IPS-NIHi7 (cell line): ENCODE measurements around the gene POLR1A.

ENCODE experiments used
- DNase-seq: peaks from one replicate; pipeline ENCODE4 v3.0.0; 2012; ENCODE audit warnings: mixed read lengths; ENCODE audit errors: extremely low spot score

The POLR1A gene

DNA sequence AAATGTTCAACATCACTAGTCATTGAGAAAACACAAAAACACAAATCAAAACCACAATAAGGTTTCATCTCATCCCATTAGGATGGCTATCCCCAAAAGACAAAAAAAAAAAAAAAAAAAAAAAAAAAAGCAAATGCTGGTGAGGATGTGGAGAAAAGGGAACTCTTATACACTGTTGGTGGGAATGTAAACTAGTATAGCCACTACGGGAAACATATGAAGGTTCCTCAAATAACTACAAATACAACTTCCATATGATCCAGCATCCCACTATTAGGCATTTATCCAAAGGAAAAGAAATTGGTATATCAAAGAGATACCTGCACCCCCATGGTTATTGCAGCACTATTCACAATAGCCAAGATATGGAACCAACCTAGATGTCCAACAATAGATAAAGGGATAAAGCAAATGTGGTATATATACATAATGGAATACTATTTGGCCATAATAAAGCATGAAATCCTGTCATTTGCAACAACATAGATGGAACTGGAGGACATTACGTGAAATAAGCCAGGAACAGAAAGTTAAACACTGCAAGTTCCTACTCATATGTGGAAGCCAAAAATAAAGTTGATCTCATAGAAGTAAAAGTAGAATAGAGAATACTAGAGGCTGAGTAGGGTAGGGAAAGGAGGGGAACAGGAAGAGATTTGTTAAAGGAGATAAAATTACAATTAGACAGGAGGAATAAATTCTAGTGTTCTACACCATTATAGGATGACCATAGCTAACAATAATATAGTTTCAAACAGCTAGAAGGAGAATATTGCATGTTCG lies 8.4 kb downstream of the POLR1A start:
- DNase-seq: no peak

DNA sequence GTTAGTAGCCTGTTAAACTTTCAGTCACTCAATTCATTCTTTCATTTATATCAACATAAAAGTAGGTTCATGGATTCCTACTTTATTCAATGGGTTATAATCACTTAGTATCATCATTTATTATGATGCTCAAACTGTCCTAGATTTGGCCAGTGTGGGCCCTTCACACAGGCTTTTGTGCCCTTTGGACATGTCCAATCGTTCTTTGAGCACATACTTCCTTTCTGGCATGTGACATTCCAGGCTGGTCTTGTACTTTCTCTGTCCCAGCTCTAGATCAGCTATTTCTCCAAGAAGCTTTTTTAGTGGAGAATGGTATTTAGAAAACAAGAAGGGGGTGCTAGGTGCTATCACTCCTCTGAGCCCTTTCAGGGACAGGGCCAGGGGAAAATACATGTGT lies 11.5 kb downstream of the POLR1A start:
- DNase-seq: no peak

DNA sequence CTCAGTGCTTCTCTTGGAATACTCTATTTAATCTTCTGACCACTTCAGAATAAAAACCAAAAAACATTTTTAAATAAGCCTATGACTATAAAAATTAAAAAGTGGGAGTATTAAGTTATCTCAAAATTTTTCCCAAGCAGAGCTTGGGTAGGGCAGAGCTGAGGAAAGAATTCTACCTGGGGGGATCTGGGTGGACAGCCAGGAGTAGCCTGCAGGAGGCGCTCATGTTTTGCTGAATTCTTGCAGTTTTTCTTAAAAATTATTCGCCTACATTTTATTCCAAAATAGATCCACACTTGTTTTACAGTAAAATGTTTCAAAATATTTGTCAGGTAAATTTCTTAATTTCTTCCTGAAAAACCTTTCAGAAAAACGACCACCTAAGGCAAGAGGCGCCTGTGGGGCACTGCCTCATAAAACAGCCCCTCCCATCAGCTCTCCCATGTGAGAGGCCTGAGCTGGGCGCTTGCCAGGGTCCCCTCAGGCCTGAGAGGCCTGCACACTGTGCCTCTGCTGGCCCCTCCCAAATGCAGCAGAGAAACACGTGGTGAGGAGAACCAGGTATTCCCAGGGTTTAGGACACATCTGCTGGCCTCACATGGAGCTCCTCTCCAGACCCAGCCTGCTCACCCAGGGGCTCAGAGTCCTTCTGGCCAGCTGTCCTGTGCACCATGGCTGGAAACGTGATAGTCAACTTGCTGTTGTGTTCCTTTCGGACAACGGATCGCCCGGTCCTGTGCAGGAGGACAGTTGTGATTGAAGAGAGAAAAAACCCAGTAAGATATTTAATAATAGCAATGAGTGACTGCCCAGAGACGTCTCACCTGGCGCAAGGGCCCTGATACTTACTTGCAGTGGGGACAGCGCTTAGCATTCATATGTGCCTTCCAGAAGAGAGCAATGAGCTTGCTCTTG lies 17.5 kb downstream of the POLR1A start:
- peak; percentile 50 for DNase-seq

- no peak for DNase-seq
Measured at GRCh38 chr2:86082756-86083155, 22.9 kb downstream of the POLR1A start.

DNA sequence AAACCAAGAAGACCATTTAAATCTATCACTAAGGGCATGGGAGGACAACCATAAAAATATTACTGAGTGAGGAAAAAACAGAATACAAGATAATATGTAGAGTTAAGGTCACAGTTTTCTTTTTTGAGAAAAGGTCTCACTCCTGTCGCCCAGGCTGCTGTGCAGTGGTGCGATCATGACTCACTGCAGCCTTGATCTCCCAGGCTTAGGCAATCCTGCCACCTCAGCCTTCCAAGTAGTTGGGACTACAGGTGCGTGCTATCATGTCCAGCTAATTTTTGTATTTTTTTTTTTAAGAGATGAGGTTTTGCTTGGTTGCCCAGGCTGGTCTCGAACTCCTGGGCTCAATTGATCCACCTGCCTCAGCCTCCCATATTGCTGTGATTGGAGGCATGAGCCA lies 24.0 kb downstream of the POLR1A start:
- DNase-seq: no peak

DNA sequence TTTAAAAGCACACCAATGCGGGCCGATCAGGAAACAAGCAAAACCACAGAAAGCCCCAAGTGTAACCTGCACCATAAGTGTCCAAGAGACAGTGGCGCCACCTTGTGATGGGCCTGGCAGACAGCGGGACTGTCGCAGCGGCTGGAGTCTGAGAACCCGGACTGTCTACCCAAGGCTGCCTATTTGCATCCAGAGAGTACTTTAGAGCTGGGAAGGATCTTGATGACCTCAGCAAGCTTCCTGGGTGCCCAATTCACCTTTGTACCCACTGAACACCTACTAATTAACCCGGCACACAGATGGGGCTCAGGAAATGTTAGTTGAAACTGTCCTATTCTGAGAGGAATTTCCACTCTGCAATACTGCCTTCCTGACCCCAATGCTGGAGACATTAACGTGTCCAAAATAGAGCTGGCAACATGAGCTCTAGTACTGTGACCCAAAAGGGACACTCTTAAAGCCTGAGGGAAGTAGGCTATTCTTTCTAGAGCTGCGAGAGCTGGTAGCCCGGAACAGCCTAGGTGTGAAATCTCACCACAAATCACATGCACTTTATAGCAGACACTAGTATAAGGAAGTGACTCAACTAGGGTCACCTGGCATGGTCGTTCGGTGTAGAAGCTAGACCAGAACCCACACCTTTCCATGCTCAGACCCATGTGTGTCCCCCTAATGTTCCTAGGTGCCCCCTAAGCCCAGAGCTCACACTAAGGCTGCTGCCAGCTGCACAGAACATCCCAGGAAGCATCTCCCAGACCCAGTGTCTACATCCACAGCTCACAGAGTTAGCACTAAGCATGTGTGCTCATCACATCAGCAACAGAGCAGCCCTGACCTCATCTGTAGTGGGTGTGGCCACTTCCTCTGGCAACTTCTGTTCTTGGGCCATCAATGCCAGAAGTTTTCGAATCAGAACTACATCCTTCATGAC lies 25.4 kb downstream of the POLR1A start:
- peak; percentile 76 for DNase-seq

- no peak for DNase-seq
Measured at GRCh38 chr2:86078774-86079545, 26.7 kb downstream of the POLR1A start.

DNA sequence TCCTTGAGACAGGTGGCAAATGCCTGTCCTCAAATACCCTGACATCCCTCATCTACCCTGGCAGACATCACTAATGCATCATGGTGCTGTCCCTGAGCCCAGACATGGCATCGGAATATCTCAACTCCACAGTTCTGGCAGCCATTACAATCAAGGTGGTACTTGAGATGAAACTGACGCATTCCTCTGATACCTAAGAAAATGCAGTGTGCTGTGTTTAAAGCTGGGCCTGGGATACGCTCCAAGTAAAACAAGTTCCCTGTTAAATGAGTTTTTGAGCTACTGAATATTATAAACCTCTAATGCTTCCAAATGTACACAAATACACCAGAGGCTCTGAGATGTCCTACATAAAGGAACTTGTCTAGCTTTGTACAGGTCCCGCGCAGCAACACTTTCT lies 29.8 kb downstream of the POLR1A start:
- DNase-seq: no peak

DNA sequence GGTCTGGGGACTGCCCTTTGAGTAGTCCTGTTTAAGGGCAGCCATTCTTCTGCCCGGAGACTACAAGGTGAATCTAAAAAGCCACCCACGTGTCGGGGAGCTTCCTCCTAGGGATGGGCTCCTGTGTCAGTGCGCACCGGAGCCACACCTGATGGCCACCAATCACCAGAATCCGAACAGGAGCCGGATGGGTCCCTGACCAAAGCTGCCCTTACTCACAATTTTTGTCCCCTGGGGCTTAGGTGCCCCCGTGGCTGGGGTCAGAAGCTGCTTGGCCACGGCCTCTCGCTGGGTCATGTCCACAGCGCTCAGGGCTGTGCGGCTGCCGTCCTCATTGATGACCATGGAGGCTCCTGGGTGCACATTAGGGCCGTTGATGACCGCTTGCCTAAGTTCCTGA lies 30.9 kb downstream of the POLR1A start:
- no peak for DNase-seq

GRCh38 chr2:86074256-86074655 lies 31.4 kb downstream of the POLR1A start:
- DNase-seq: no peak

DNA sequence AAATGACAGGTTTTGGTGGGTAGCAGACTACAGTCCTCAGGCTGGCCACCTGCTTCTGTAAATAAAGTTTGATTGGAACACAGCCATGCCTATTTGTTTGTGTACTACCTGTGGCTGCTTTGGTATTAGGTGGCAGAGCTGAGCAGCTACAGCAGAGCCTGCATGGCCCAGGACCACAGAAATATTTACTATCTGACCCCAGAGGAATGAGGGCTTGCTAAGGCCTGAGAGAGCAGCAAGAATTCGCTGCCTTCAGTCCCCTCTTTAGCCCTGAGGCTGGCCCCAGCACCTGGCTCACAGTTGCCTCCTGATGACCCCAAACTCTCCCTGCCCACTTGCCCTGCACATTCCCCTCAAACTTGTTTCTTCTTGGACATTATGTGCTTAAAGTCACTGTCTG lies 32.5 kb downstream of the POLR1A start:
- no peak for DNase-seq

DNA sequence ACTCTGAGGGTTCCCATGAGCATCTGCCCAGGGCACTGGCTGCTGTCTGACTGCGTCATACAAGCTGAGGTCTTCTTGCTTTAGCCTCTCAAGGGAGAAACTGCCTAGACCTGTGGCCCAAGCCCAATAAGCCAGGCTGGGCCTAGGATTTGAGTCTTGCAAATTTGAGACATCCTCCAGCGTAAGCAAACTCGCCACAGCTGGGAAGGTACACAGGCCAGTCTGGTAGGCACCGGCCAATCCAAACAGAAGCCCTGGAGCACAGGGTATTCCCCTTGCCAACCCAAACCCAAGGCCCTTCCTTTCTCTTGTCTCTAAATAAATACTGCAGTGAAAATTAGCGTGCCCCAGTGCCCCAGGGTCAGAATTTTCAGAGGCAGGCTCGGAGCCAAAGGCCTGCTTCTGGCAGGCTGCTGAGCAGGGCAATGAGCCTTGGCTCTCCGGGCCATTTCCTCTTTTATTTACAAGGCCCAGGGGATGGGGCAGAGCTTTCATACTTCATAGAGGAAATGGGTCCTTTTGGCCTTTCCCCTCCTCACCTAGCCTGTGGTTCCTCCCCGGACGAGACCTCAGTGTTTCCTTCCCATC lies 33.3 kb downstream of the POLR1A start:
- DNase-seq: no peak

- DNase-seq: no peak
Measured at GRCh38 chr2:86070868-86071267, 34.8 kb downstream of the POLR1A start.

GRCh38 chr2:86069783-86070339 lies 35.8 kb downstream of the POLR1A start:
- DNase-seq: no peak

DNA sequence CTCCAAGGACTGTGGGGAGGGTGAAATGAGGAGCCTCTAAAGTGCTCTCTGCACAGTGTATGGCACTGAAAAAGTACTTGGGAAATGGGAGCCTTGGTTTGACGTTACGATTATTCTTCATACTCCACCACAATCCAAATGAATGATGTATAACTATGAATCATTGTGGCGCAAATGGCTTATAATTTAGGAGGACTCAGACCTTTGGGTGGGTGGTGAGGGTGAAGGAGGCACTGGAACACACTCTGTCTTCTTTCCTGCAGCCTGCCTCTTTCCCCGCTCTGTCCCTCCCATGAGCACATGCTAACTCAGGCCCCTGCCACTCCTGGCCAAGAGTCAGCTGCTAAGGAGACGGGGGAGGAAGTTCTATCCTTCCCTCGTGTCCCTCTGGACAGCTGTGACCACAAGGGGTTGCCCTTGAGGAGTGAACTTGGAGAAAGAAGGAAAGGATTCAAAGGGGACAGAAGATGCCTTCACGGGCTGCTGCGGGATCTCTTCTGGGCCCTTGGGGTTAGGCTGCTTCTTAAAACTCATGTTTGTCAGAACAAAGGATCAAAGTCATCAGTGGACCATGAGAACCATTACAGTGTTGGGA lies 36.5 kb downstream of the POLR1A start:
- DNase-seq: no peak

DNA sequence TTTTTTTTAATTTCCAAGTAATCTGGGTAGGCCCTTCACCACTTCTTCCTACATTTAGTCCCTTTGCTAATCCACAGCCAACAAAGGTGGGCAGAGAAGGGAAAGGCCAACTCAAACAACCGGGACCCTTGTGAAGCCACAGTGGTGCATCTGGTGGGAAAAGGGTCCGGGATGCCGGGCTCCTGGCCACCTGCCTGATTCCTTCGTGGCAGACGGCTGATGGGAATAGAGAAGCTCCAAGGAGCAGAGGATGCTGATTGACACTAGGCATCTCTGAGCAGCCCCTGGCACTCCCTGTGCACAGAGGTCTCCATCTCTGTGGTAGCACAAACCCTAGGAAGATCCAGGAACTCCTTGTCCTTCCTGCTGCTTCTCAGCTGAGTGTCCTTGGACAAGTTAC lies 37.0 kb downstream of the POLR1A start:
- DNase-seq: no peak

GRCh38 chr2:86068136-86068588 lies 37.5 kb downstream of the POLR1A start:
- no peak for DNase-seq

- DNase-seq: no peak
Measured at GRCh38 chr2:86066915-86067314, 38.8 kb downstream of the POLR1A start.

DNA sequence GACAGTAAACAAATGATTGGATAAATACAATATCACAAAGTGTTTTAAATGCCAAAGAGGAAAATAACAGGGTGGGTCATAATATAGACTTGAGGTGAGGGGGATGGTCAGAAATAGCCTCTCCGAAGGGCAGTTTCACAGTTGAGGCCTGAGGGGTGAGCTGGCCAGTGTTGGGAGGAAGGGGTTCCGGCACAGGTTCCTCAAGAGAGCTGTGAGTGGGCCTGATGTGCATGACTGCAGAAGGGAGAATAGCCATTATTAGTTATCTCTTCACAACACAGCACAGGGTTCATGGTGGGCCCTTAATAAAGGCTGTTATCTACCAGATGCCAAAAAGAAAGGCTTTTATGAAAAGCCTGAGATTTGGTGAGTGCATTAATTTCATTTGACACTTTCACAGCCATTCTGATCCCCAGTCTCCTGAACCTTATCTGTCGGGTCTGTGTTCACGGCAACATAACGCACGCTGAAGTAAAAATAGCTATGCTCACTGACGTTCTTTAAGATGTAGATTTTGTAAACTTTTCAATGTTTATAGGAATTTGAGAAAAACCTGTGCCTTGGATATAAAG lies 39.6 kb downstream of the POLR1A start:
- no peak for DNase-seq

DNA sequence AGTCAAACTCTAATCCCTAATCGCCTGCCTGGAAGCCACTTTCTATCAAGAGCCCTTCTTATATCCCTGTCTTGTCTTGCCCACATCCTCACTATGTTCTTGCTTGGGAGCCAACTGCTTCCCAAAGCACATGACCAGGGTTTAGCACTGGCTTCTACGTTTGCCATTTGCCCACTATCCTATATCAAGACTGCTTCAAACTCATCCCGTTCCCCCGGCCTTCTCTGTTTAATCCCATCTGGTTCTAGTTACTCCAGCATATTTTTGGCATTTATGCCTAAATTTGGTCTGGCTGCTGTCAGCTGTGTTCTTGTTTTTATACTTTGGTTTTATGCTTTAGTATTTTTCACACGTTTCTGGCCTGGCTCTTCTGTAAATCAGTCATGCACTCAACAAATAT lies 40.2 kb downstream of the POLR1A start:
- DNase-seq: no peak
